ENCODE results near the gene MAP3K8. TPM values are rescaled to one million over a fixed set of nuclear protein-coding genes. Genes with fewer than 3 reads are reported as not detected.

Gene MAP3K8
- total RNA-seq, 1 donor = 14.5 TPM

DNA sequence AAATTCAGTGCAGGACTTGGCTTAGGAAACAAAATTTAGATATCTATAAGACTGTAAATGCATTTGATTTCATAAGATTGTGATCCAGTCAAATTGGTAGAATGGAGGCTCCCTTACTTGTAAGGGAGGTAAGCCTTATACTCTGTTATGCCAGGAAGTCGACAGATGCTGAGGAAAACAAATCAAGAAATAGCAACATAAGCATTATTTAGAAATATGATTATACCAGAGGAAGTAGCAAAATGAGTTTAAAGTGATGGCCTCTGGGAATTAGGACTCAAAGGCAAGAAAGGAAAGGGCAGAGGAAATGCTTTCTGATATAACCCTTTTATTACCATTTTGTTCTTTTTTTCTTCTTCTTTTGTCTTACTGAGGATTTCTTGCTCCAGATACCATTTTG is 44.4 kb upstream of the MAP3K8 start:
- Histone ChIP-seq H3K4me1 (ENCODE audit: insufficient read depth, low read length) (peaks cover 6% of the 10 kb centered on the region), H3K4me2 (ENCODE audit: insufficient read depth, low read length) (no peak overlapping the region), H3K9me3 (ENCODE audit: low read depth, low read length) (no peaks in the 10 kb centered on the region), H3K36me3 (ENCODE audit: insufficient read depth, low read length) (no peaks in the 10 kb centered on the region), H3K79me2 (ENCODE audit: insufficient read depth, low read length) (no peaks in the 10 kb centered on the region), H3K27ac (ENCODE audit: low read depth, low read length) (no peak overlapping the region), H3K27me3 (ENCODE audit: insufficient read depth, low read length) (peaks cover 22% of the 10 kb centered on the region), H2AFZ (ENCODE audit: low read length) (no peak overlapping the region), H4K20me1 (ENCODE audit: insufficient read depth, low read length) (no peaks in the 10 kb centered on the region), H3K4me3 (ENCODE audit: insufficient read depth, low read length) (no peak overlapping the region)
- TF ChIP-seq, protein P1, sequence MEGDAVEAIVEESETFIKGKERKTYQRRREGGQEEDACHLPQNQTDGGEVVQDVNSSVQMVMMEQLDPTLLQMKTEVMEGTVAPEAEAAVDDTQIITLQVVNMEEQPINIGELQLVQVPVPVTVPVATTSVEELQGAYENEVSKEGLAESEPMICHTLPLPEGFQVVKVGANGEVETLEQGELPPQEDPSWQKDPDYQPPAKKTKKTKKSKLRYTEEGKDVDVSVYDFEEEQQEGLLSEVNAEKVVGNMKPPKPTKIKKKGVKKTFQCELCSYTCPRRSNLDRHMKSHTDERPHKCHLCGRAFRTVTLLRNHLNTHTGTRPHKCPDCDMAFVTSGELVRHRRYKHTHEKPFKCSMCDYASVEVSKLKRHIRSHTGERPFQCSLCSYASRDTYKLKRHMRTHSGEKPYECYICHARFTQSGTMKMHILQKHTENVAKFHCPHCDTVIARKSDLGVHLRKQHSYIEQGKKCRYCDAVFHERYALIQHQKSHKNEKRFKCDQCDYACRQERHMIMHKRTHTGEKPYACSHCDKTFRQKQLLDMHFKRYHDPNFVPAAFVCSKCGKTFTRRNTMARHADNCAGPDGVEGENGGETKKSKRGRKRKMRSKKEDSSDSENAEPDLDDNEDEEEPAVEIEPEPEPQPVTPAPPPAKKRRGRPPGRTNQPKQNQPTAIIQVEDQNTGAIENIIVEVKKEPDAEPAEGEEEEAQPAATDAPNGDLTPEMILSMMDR (IDR thresholded peaks at IDR 0.05; ENCODE audit: extremely low read depth, low read depth, low read length) = no peak
- DNase-seq (ENCODE audit: insufficient read length, low spot score, missing footprints) = no peak

DNA sequence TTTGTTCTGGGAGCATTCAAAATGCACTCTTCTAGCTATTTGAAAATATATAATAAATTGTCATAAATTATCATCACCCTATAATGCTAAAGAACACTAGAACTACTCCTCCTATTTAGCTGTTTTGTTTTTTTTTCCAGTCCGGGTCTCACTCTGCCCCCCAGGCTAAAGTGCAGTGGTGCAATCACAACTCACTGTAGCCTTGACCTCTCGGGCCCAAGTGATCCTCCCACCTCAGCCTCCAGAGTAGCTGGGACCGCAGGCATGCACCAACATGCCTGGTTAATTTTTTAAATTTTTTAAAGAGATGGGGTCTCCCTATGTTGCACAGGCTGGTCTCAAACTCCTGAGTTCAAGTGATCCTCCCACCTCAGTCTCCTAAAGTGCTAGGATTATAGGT is 43.8 kb upstream of the MAP3K8 start:
- H3K4me2 ChIP-seq (ENCODE audit: insufficient read depth, low read length) = no peak overlapping the region

DNA sequence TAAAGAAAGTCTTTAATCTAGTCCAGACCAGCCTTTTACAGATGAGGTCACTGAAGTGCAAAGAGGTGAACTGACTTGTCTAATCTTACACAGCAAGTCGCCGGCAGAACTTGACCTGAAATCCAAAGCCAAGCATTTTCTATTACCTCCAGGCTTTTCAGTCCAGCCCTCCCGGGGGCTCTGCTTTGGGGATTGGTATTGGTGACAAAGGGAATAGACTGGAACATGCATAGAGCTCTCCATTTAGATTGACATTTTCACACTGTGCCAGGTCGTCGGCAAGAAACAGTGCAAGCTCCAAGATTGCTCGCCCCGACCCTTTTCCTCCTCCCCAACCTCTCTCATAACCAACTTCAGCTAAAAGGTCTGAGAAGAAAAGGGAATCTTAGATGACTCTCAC is 42.7 kb upstream of the MAP3K8 start:
- no peaks in the 10 kb centered on the region for H3K9me3 ChIP-seq (ENCODE audit: low read depth, low read length)
- H3K27me3 ChIP-seq (ENCODE audit: insufficient read depth, low read length) = peaks cover 32% of the 10 kb centered on the region
- H3K27ac ChIP-seq (ENCODE audit: low read depth, low read length) = no peak overlapping the region
- TF ChIP-seq, protein P1 (IDR thresholded peaks at IDR 0.05; ENCODE audit: extremely low read depth, low read depth, low read length) = no peak
- no peaks in the 10 kb centered on the region for H3K79me2 ChIP-seq (ENCODE audit: insufficient read depth, low read length)
- H3K4me3 ChIP-seq (ENCODE audit: insufficient read depth, low read length) = no peak overlapping the region
- no peaks in the 10 kb centered on the region for H3K36me3 ChIP-seq (ENCODE audit: insufficient read depth, low read length)
- DNase-seq (ENCODE audit: insufficient read length, low spot score, missing footprints) = no peak
- no peaks in the 10 kb centered on the region for H4K20me1 ChIP-seq (ENCODE audit: insufficient read depth, low read length)
- peaks cover 6% of the 10 kb centered on the region for H3K4me1 ChIP-seq (ENCODE audit: insufficient read depth, low read length)
- no peak overlapping the region for H2AFZ ChIP-seq (ENCODE audit: low read length)
- H3K4me2 ChIP-seq (ENCODE audit: insufficient read depth, low read length) = no peak overlapping the region

More for the DNA sequence above, 43.8 kb upstream of the MAP3K8 start:
- Histone ChIP-seq H3K27ac (ENCODE audit: low read depth, low read length) (no peak overlapping the region), H3K27me3 (ENCODE audit: insufficient read depth, low read length) (peaks cover 23% of the 10 kb centered on the region), H2AFZ (ENCODE audit: low read length) (no peak overlapping the region), H3K4me3 (ENCODE audit: insufficient read depth, low read length) (no peak overlapping the region), H3K36me3 (ENCODE audit: insufficient read depth, low read length) (no peaks in the 10 kb centered on the region), H3K9me3 (ENCODE audit: low read depth, low read length) (no peaks in the 10 kb centered on the region), H4K20me1 (ENCODE audit: insufficient read depth, low read length) (no peaks in the 10 kb centered on the region), H3K79me2 (ENCODE audit: insufficient read depth, low read length) (no peaks in the 10 kb centered on the region), H3K4me1 (ENCODE audit: insufficient read depth, low read length) (peaks cover 6% of the 10 kb centered on the region)
- no peak for DNase-seq (ENCODE audit: insufficient read length, low spot score, missing footprints)
- TF ChIP-seq, protein P1 (IDR thresholded peaks at IDR 0.05; ENCODE audit: extremely low read depth, low read depth, low read length) = no peak

DNA sequence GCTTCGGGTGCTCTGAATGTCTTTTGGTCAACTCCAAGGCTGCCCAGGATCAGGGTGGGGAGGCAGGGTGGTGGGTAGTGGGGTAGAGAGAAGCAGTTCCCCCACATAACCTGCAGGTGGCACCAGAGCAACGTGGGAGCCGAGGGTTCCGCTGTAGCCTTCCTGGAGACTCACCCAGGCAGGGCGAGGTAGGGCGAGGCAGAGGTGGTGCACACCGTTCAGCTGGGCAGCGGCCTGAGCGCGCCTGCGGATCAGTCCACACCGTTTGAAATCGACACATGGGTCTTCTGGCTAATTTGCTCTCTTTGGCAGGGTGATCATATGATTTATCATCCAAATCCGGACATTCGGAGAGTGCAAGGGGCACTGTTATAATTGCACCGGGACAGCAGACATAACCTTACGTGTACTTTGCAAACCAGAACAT is 41.4 kb upstream of the MAP3K8 start:
- Histone ChIP-seq H3K4me3 (ENCODE audit: insufficient read depth, low read length) (no peak overlapping the region), H3K27ac (ENCODE audit: low read depth, low read length) (no peak overlapping the region), H3K4me2 (ENCODE audit: insufficient read depth, low read length) (peak overlapping the region; percentile 60), H3K36me3 (ENCODE audit: insufficient read depth, low read length) (no peaks in the 10 kb centered on the region), H3K79me2 (ENCODE audit: insufficient read depth, low read length) (no peaks in the 10 kb centered on the region), H2AFZ (ENCODE audit: low read length) (no peak overlapping the region), H3K4me1 (ENCODE audit: insufficient read depth, low read length) (peaks cover 6% of the 10 kb centered on the region), H3K9me3 (ENCODE audit: low read depth, low read length) (no peaks in the 10 kb centered on the region), H4K20me1 (ENCODE audit: insufficient read depth, low read length) (no peaks in the 10 kb centered on the region), H3K27me3 (ENCODE audit: insufficient read depth, low read length) (peaks cover 37% of the 10 kb centered on the region)
- TF ChIP-seq, protein P1 (IDR thresholded peaks at IDR 0.05; ENCODE audit: extremely low read depth, low read depth, low read length) = peak; percentile 78
- DNase-seq (ENCODE audit: insufficient read length, low spot score, missing footprints) = peak; percentile 91
